Activated CD4-positive, alpha-beta T cell treated with anti-CD3 and anti-CD28 coated beads, Interleukin-2, amount 50 U/mL, for 1 hour (primary cell): Measurements from ENCODE around the gene GLRA3.
"Not testable (repeated sequence)": the region's sequence is repeated elsewhere in the genome, so short reads cannot be mapped to it uniquely, and the experiment has no call there.

Experiments
- DNase-seq: peaks from one replicate; pipeline ENCODE4 v3.0.0-alpha.2; 2020

GLRA3 gene

DNA sequence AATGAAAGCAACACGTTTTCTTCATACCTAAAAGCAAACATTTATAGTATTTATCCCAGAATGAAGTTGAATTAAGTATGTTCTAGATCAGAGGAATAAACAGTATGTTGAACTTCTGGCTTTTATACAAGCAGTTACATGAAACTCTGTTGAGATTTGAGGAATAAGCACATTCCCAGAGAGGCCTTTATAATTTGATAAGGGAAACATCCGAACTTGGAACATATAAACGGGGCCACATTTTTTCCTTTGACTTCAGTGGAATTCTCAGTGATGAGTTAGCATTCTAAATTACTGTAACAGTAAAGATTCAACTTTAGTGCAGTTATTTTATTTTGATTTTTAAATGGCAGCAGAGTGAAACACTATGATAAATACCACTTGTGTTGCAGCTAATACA lies 119.5 kb downstream of the GLRA3 start:
- DNase-seq, result no peak

DNA sequence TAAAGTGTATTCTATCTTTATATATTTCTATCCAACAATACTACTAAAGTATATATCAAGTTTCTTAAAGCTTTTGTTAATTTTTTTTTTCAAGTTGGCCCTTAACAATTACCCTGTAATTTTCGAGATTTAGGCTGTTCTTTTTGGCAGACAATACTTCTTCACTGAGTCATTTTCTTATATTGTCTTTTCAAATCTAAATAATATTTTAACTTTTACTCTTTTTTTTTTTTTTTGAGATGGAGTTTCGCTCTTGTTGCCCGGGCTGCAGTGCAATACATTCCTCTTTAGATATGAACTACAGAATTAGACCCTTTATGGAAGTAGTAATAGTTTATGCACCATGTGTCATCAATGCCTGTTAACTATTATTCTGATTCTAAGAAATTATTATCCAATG lies 120.7 kb downstream of the GLRA3 start:
- no peak for DNase-seq

GRCh38 chr4:174707902-174708301 lies 121.1 kb downstream of the GLRA3 start:
- no peak for DNase-seq

DNA sequence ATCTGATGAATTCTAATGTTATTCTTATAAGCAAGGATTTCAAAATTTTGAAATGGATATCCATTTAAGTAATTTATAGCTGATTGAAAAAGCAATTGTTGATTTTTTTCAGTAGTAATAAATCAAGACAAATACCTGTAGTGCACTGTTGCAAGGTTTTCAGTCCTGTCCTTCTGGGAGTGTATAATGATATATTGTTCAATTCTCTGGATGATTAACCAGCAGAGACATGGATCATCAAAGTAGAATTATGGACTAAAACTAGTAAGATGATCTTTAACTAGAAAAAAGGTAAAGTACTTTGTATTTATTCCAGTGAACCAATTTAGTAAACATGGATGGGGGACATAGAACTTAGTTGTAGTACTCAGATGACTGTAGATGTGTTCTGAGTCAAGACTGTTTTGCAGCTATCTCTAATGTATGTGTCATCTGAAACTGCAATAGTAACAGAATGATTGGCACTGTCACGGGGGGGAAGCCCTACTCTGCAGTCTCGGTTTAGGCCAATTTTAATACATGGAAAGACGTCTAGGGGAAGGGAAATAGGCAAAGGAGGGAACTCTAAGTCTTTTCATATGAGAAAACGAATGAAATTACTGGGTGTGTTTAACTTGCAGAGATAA lies 121.9 kb downstream of the GLRA3 start:
- no peak for DNase-seq

DNA sequence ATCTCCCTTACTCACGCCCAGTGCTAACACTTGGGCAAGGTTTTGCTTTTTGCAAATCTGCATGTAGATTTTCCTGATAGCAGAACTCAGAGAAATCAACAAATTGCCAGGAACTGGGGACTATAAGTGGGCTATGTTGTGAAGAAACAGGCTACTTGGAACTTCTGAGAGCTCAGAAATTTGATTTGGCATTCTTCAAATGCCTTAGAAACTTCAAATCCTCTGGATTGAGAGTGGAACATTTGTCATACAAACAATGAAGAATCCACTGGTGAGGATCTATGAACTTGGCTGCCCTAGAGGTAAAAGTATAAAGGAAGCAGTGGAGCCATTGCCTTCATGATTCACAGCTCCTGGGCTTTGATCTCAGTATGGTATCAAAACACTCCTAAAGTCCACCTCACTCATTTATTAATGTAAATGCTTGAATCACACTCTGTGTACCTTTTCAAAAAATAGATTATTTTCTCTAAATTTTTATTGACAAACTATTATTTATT lies 126.0 kb downstream of the GLRA3 start:
- DNase-seq, result no peak

GRCh38 chr4:174699654-174700053 lies 129.4 kb downstream of the GLRA3 start:
- DNase-seq, result no peak

- no peak for DNase-seq
Measured at GRCh38 chr4:174697896-174698295, 131.2 kb downstream of the GLRA3 start.

DNA sequence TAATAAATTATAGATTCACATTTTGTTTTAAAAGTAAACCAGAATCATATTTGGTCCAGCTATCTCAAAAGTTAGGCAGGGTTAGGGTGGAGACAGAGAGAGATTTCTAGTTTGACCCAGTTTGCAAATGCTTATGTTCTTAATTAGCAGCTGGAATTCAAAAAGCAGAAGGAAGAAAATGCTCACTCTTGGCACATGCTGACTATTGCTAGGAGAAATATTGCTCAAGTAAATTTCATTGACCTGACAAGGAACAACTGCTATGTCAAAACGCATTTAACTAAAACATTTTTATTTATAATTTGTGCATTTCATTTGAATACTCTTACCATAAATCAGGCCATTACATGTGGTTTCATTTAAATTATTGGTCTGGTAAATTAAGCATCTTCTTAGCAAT lies 131.8 kb downstream of the GLRA3 start:
- no peak for DNase-seq

DNA sequence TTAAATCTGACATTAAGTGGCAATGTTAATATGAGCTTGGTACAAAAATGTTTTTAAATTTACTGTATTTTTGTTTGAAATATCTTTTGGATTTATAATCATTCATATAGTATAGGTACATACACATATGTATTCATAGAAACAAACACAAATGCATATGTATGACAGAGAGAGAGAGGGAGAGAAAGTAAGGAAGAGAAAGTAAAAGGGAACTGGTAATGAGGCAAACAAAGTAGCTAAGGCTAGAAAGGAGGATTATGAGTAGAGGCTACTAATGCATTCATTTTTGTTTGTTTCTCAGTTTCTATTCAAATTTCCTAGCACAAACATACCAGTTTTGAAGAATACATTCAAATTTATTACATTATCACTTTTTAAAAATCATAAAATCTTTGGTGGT lies 132.4 kb downstream of the GLRA3 start:
- DNase-seq, result no peak

GRCh38 chr4:174691876-174692275 lies 137.2 kb downstream of the GLRA3 start:
- not testable (repeated sequence) for DNase-seq

GRCh38 chr4:174690665-174691064 lies 138.4 kb downstream of the GLRA3 start:
- DNase-seq, result no peak

- DNase-seq, result no peak
Measured at GRCh38 chr4:174689618-174690017, 139.4 kb downstream of the GLRA3 start.

- no peak for DNase-seq
Measured at GRCh38 chr4:174686826-174687225, 142.2 kb downstream of the GLRA3 start.

GRCh38 chr4:174681723-174682300 lies 147.2 kb downstream of the GLRA3 start:
- DNase-seq, result no peak

DNA sequence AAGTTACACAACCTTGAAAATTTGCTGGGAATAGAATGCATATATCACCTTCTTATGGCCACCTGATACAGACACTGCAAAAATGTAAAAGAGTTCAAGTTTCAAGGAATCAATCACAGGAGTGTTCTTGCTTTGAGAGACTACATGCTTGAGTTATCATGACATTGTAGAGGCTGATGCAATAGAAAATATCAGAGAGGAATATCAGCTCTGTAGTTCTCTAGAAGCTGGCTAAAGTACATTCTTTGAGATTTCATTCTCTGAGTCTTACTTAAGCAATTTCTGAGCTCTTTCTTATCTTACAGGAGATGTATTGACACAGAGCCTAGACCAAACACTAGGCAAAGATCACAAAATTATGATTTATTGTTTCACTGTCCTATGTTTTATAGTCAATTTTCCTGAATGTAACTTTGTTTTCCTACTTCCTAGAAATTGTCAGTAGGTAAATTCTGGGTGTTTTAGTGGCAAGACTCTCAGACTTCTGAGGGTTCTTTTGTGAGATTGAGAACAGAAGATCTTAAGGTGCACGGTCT lies 154.7 kb downstream of the GLRA3 start:
- DNase-seq, result no peak

DNA sequence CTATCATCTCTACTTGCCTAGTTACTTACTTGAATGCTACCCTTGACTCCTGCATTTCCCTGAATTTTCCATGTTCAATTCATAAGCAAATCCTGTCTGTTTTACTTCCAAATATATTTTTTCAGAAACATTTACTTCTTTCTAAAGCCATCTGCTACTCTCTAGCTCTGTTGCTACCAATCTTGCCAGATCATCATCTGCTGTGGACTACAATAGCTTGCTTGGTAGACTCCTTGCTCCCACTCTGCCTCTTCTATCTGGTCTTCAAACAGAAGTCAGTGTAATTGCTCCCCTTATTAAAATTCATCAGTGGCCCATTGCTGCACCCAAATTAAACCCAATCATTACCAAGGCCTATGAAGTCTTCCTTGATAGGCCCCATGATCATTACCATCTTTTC lies 155.2 kb downstream of the GLRA3 start:
- no peak for DNase-seq

- no peak for DNase-seq
Measured at GRCh38 chr4:174672276-174672675, 156.8 kb downstream of the GLRA3 start.

- DNase-seq, result no peak
Measured at GRCh38 chr4:174669270-174669669, 159.8 kb downstream of the GLRA3 start.

DNA sequence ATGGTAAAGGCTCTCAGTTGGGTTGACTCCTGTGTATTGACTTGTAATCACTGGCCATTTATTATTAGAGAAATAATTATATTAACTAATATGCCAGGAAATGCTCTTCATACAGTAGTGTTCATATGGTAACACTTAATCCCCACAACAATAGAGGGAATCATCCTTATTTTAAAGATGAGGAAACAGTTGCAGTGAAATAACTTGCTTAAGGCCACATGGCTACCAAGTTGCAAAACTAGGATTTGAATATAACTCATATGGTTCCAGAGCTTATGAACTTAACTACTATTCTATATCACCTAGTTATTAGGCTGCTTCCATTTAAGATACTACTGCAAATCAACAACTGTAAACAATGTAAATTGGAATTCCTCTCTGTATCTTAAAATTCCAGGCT lies 163.2 kb downstream of the GLRA3 start:
- DNase-seq, result no peak

- no peak for DNase-seq
Measured at GRCh38 chr4:174663216-174663615, 165.8 kb downstream of the GLRA3 start.

DNA sequence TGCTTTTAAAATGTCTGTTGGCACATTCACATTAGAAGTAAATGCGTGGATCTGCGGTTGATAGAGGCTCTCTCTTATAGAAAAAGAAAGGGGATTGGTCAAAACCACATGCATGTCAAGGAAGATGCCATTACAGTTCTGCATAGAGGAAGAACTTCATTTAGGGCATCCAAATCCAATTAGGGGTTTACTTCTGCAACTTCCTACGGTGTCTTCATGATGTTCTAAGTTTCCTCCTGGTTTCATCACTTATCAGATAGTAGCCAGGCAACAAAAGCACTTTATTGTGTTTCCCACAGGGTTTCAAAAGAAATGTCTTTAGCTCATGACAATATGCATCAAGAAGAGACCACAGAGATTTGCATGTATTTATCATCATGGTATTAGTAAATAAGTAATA lies 170.8 kb downstream of the GLRA3 start:
- no peak for DNase-seq

GRCh38 chr4:174657472-174657871 lies 171.6 kb downstream of the GLRA3 start:
- DNase-seq, result no peak

- DNase-seq, result no peak
Measured at GRCh38 chr4:174654634-174655033, 174.4 kb downstream of the GLRA3 start.

DNA sequence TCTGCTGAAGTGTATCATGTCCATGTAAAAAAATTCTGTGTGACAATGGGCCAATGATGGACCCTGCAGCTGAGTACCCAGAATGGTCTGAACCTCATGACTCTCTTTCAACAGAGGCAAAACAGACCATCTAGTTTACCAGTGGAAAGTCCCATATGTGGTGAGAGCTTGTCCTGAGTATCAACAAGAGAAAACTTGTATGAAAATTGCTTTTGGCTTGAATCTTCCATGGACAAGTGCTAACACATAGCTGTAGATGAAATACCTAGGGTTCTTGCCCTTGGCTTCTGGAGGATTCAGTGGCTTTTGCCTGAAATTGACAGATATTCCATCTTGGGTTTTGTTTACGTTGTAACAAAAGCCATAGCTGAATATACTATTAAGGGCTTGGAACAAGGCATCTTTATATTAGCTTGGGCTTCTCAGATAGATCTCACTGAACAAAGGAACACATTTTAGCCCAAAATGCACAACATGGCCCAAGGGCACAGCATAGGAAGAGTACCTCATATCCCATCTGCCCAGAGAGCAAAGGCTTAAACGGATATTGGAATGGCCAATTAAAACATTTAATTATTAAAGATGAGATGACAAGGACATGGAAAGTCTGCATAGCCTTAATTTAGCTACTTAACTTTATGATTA lies 178.2 kb downstream of the GLRA3 start:
- no peak for DNase-seq
